OCI-LY3 (cell line): ENCODE results near the gene ARHGAP15.

Experiments
- H2AFZ ChIP-seq: fragments of 200-600, 300-600 bp; shearing (Covaris generic); 2 replicates; pipeline ENCODE4 v1.6.0; 2014; ENCODE audit warnings: antibody characterized with exemption, low read depth, low read length
- H3K27ac ChIP-seq: fragments of 200-600, 300-600 bp; sonication (generic); 2 replicates; pipeline ENCODE4 v1.5.1; 2014; ENCODE audit warnings: mild to moderate bottlenecking, low read length, moderate library complexity, mixed read lengths
- H3K27me3 ChIP-seq: fragments of 200-600, 300-600 bp; sonication (generic); 2 replicates; pipeline ENCODE4 v1.6.1; 2014; ENCODE audit warnings: low read depth, low read length, mixed read lengths
- H3K36me3 ChIP-seq: fragments of 200-600, 300-600 bp; sonication (generic); replicated peaks from 2 replicates; pipeline ENCODE3; 2014; ENCODE audit warnings: low read depth, low read length, mixed read lengths
- H3K4me1 ChIP-seq: fragments of 300-600, 200-600 bp; sonication (generic); 2 replicates; pipeline ENCODE4 v1.6.1; 2014; ENCODE audit warnings: low read length, mixed read lengths
- H3K4me2 ChIP-seq: fragments of 200-600, 300-600 bp; sonication (generic); 2 replicates; pipeline ENCODE4 v1.6.1; 2014; ENCODE audit warnings: low read length, mixed read lengths
- H3K4me3 ChIP-seq: fragments of 300-600, 200-600 bp; sonication (generic); 2 replicates; pipeline ENCODE4 v1.5.1; 2014; ENCODE audit warnings: antibody characterized with exemption, mild to moderate bottlenecking, low read length, moderate library complexity
- H3K79me2 ChIP-seq: fragments of 300-600, 200-600 bp; shearing (Covaris generic); 2 replicates; pipeline ENCODE4 v1.6.1; 2014; ENCODE audit warnings: mild to moderate bottlenecking, low read length, mixed read lengths
- H3K9ac ChIP-seq: fragments of 300-600, 200-600 bp; shearing (Covaris generic); 2 replicates; pipeline ENCODE4 v1.6.0; 2014; ENCODE audit warnings: mild to moderate bottlenecking, low read length, moderate library complexity
- H3K9me3 ChIP-seq: fragments of 200-600, 300-600 bp; shearing (Covaris generic); 2 replicates; pipeline ENCODE4 v1.6.1; 2014; ENCODE audit warnings: low read length, mixed read lengths; ENCODE audit not compliant: insufficient read depth
- H4K20me1 ChIP-seq: fragments of 200-600, 300-600 bp; sonication (generic); 2 replicates; pipeline ENCODE4 v1.6.1; 2016; ENCODE audit warnings: low read length, mixed read lengths; ENCODE audit not compliant: insufficient read depth
- CTCF ChIP-seq: fragments of 200-600, 300-600 bp; sonication (generic); IDR thresholded peaks from 2 replicates; pipeline ENCODE4 v1.5.1; 2014; ENCODE audit warnings: antibody characterized with exemption, low read length, low read depth
- EZH2phosphoT487 ChIP-seq: fragments of 200-600 bp; shearing (Covaris generic); IDR thresholded peaks from 2 replicates; pipeline ENCODE4 v1.6.1; 2018; ENCODE audit warnings: antibody characterized with exemption, mixed run types, low read depth

The ARHGAP15 gene

GRCh38 chr2:143493339-143493738, 364.1 kb downstream of the ARHGAP15 start:
- no peak overlapping the region for H3K4me2 ChIP-seq
- H3K36me3 ChIP-seq, result peaks cover 11% of the 10 kb centered on the region
- H2AFZ ChIP-seq, result no peak overlapping the region
- no peak overlapping the region for H3K9ac ChIP-seq
- peaks cover 7% of the 10 kb centered on the region for H3K4me1 ChIP-seq
- no peak overlapping the region for H3K4me3 ChIP-seq
- no peaks in the 10 kb centered on the region; the same call in 1 of the 2 replicates for H4K20me1 ChIP-seq
- H3K9me3 ChIP-seq, result no peaks in the 10 kb centered on the region
- H3K79me2 ChIP-seq, result no peaks in the 10 kb centered on the region
- TF ChIP-seq CTCF (no peak), EZH2phosphoT487 (no peak)
- H3K27ac ChIP-seq, result no peak overlapping the region
- H3K27me3 ChIP-seq, result no peaks in the 10 kb centered on the region

- no peaks in the 10 kb centered on the region for H3K27me3 ChIP-seq
- no peak overlapping the region for H2AFZ ChIP-seq
- no peak overlapping the region for H3K9ac ChIP-seq
- H3K4me3 ChIP-seq, result no peak overlapping the region
- peaks cover 5% of the 10 kb centered on the region; the same call in 1 of the 2 replicates for H4K20me1 ChIP-seq
- TF ChIP-seq EZH2phosphoT487, result no peak
- no peak for TF ChIP-seq CTCF
- no peaks in the 10 kb centered on the region for H3K79me2 ChIP-seq
- no peak overlapping the region for H3K27ac ChIP-seq
- peaks cover 9% of the 10 kb centered on the region for H3K36me3 ChIP-seq
- H3K4me1 ChIP-seq, result peaks cover 18% of the 10 kb centered on the region
- no peaks in the 10 kb centered on the region for H3K9me3 ChIP-seq
- H3K4me2 ChIP-seq, result no peak overlapping the region
Observed at GRCh38 chr2:143497726-143498125, 368.5 kb downstream of the ARHGAP15 start.

- H3K9me3 ChIP-seq, result no peaks in the 10 kb centered on the region
- TF ChIP-seq CTCF, result no peak
- TF ChIP-seq EZH2phosphoT487, result no peak
- H3K9ac ChIP-seq, result no peak overlapping the region
- H3K36me3 ChIP-seq, result peaks cover 3% of the 10 kb centered on the region
- H2AFZ ChIP-seq, result no peak overlapping the region
- H3K79me2 ChIP-seq, result no peaks in the 10 kb centered on the region
- H4K20me1 ChIP-seq, result peaks cover 5% of the 10 kb centered on the region; the same call in 1 of the 2 replicates
- no peak overlapping the region for H3K4me2 ChIP-seq
- H3K4me3 ChIP-seq, result no peak overlapping the region
- H3K27ac ChIP-seq, result no peak overlapping the region
- peaks cover 18% of the 10 kb centered on the region for H3K4me1 ChIP-seq
- no peaks in the 10 kb centered on the region for H3K27me3 ChIP-seq
Observed at GRCh38 chr2:143498496-143498895, 369.3 kb downstream of the ARHGAP15 start.

GRCh38 chr2:143499061-143499460, 369.8 kb downstream of the ARHGAP15 start:
- H3K9me3 ChIP-seq, result no peaks in the 10 kb centered on the region
- peaks cover 3% of the 10 kb centered on the region for H3K36me3 ChIP-seq
- peaks cover 5% of the 10 kb centered on the region; the same call in 1 of the 2 replicates for H4K20me1 ChIP-seq
- TF ChIP-seq CTCF (no peak), EZH2phosphoT487 (no peak)
- H3K4me2 ChIP-seq, result no peak overlapping the region
- no peak overlapping the region for H3K9ac ChIP-seq
- no peaks in the 10 kb centered on the region for H3K27me3 ChIP-seq
- H3K4me3 ChIP-seq, result no peak overlapping the region
- H3K4me1 ChIP-seq, result peaks cover 18% of the 10 kb centered on the region
- H3K79me2 ChIP-seq, result no peaks in the 10 kb centered on the region
- no peak overlapping the region for H3K27ac ChIP-seq
- H2AFZ ChIP-seq, result no peak overlapping the region
